Measurements from ENCODE around the gene PCDHA5.
"Not testable (repeated sequence)": the region's sequence is repeated elsewhere in the genome, so short reads cannot be mapped to it uniquely, and the experiment has no call there.

The PCDHA5 gene

DNA sequence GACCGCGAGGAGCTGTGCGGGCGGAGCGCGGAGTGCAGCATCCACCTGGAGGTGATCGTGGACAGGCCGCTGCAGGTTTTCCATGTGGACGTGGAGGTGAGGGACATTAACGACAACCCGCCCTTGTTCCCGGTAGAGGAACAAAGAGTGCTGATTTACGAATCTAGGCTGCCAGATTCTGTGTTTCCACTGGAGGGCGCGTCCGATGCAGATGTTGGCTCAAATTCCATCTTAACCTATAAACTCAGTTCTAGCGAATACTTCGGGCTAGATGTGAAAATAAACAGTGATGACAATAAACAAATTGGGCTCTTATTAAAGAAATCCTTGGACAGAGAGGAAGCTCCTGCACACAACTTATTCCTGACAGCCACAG is 6.9 kb downstream of the PCDHA5 start:
- TF ChIP-seq POLR2AphosphoS5 (IDR thresholded peaks at IDR 0.05; ENCODE audit: low read depth, low read length) (no peak), POLR2A (IDR thresholded peaks at IDR 0.05; ENCODE audit: low read depth, low read length) (no peak), TAF1 (IDR thresholded peaks at IDR 0.05; ENCODE audit: borderline replicate concordance, low read depth, low read length) (no peak)
- DNase-seq (ENCODE audit: insufficient read length), result no peak
- FAIRE-seq, result no peak

DNA sequence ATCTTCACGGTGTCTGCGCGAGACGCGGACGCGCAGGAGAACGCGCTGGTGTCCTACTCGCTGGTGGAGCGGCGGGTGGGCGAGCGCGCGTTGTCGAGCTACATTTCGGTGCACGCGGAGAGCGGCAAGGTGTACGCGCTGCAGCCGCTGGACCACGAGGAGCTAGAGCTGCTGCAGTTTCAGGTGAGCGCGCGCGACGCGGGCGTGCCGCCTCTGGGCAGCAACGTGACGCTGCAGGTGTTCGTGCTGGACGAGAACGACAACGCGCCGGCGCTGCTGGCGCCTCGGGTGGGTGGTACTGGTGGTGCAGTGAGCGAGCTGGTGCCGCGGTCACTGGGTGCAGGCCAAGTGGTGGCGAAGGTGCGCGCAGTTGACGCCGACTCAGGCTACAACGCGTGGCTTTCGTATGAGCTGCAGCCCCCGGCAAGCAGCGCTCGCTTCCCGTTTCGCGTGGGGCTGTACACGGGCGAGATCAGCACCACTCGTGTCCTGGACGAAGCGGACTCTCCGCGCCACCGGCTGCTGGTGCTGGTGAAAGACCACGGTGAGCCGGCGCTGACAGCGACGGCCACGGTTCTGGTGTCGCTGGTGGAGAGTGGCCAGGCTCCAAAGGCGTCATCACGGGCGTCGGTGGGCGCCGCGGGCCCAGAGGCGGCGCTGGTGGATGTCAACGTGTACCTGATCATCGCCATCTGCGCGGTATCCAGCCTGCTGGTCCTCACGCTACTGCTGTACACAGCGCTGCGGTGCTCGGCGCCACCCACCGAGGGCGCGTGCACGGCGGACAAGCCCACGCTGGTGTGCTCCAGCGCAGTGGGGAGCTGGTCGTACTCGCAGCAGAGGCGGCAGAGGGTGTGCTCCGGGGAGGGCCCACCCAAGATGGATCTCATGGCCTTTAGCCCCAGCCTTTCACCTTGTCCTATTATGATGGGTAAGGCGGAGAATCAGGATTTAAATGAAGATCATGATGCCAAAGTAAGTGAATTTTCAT is 8.4 kb downstream of the PCDHA5 start:
- DNase-seq (ENCODE audit: insufficient read length); FAIRE-seq: not testable (repeated sequence)

DNA sequence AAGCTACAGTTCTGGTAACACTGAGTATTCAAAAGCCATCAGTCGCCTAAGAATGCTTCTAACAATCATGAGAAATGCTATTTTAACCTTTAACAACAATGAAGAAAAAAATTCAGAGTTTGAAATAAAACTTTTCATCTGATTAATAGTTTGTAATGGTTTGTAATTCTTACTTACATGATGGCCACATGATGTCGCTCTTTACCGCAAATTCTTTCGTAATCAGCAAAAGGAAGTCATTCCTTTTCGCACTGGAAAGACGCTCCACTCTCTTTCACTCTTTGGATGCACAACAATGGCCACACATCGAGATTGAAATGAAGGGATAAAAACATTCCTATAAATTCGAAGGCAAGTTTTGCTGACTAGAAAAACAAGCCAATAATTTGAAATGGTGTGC is 12.6 kb downstream of the PCDHA5 start, which contains the start of gene PCDHA7:
PCDHA7 (plus strand) TSS at position 277 of the 400 bp plus-strand sequence; CDS start at position 392, 115 bp downstream.
- FAIRE-seq (no peak), DNase-seq (ENCODE audit: insufficient read length) (no peak)
- TF ChIP-seq TAF1 (IDR thresholded peaks at IDR 0.05; ENCODE audit: borderline replicate concordance, low read depth, low read length) (no peak), POLR2AphosphoS5 (IDR thresholded peaks at IDR 0.05; ENCODE audit: low read depth, low read length) (no peak), POLR2A (IDR thresholded peaks at IDR 0.05; ENCODE audit: low read depth, low read length) (no peak)

DNA sequence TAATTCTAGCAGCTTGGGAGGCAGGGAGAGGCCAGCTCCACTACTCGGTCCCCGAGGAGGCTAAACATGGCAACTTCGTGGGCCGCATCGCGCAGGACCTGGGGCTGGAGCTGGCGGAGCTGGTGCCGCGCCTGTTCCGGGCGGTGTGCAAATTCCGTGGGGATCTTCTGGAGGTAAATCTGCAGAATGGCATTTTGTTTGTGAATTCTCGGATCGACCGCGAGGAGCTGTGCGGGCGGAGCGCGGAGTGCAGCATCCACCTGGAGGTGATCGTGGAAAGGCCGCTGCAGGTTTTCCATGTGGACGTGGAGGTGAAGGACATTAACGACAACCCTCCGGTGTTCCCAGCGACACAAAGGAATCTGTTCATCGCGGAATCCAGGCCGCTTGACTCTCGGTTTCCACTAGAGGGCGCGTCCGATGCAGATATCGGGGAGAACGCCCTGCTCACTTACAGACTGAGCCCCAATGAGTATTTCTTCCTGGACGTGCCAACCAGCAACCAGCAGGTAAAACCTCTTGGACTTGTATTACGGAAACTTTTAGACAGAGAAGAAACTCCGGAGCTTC is 13.1 kb downstream of the PCDHA5 start:
- not testable (repeated sequence) for FAIRE-seq; DNase-seq (ENCODE audit: insufficient read length)

DNA sequence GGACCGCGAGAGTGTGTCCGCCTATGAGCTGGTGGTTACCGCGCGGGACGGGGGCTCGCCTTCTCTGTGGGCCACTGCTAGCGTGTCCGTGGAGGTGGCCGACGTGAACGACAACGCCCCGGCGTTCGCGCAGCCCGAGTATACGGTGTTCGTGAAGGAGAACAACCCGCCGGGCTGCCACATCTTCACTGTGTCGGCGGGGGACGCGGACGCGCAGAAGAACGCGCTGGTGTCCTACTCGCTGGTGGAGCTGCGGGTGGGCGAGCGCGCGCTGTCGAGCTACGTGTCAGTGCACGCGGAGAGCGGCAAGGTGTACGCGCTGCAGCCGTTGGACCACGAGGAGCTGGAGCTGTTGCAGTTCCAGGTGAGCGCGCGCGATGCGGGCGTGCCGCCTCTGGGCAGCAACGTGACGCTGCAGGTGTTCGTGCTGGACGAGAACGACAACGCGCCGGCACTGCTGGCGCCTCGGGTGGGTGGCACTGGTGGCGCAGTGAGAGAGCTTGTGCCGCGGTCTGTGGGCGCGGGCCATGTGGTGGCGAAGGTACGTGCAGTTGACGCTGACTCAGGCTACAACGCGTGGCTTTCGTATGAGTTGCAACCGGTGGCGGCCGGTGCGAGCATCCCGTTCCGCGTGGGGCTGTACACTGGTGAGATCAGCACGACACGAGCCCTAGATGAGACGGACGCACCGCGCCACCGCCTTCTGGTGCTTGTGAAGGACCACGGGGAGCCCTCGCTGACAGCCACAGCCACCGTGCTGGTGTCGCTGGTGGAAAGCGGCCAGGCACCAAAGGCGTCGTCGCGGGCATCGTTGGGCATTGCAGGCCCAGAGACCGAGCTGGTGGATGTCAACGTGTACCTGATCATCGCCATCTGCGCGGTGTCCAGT is 14.5 kb downstream of the PCDHA5 start:
- TF ChIP-seq TAF1 (IDR thresholded peaks at IDR 0.05; ENCODE audit: borderline replicate concordance, low read depth, low read length), result no peak
- TF ChIP-seq POLR2AphosphoS5 (IDR thresholded peaks at IDR 0.05; ENCODE audit: low read depth, low read length), result no peak
- no peak for TF ChIP-seq POLR2A (IDR thresholded peaks at IDR 0.05; ENCODE audit: low read depth, low read length)
- DNase-seq (ENCODE audit: insufficient read length) (no peak), FAIRE-seq (no peak)

DNA sequence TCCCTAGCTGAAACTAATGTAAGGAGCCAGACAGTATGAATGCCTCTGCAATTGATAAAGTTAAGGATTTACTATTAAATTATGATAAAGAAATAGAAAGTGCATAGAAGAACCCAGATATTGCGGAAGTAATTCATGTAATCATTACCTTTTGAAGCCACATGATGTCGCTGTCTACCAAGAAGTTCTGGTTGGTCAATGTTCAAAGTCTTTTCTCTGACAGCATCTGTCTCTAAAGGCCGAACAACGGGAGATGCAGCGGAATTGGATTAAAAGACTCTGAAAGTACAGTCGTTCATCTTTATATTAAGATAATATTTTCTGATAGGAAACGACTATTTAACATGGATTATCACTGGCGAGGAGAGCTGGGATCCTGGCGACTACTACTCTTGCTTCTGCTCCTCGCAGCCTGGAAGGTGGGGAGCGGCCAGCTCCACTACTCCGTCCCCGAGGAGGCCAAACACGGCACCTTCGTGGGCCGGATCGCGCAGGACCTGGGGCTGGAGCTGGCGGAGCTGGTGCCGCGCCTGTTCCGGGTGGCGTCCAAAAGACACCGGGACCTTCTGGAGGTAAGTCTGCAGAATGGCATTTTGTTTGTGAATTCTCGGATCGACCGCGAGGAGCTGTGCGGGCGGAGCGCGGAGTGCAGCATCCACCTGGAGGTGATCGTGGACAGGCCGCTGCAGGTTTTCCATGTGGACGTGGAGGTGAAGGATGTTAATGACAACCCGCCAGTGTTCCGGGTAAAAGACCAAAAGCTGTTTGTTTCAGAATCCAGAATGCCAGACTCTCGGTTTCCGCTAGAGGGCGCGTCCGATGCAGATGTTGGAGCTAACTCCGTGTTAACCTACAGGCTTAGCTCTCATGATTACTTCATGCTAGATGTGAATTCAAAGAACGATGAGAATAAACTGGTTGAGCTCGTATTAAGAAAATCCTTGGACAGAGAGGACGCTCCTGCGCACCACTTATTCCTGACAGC is 19.9 kb downstream of the PCDHA5 start, which contains the start of gene PCDHA8:
PCDHA8 (plus strand) TSS at position 210 of the 985 bp plus-strand sequence; CDS start at position 345, 135 bp downstream.
- no peak for DNase-seq (ENCODE audit: insufficient read length)
- FAIRE-seq, result no peak

DNA sequence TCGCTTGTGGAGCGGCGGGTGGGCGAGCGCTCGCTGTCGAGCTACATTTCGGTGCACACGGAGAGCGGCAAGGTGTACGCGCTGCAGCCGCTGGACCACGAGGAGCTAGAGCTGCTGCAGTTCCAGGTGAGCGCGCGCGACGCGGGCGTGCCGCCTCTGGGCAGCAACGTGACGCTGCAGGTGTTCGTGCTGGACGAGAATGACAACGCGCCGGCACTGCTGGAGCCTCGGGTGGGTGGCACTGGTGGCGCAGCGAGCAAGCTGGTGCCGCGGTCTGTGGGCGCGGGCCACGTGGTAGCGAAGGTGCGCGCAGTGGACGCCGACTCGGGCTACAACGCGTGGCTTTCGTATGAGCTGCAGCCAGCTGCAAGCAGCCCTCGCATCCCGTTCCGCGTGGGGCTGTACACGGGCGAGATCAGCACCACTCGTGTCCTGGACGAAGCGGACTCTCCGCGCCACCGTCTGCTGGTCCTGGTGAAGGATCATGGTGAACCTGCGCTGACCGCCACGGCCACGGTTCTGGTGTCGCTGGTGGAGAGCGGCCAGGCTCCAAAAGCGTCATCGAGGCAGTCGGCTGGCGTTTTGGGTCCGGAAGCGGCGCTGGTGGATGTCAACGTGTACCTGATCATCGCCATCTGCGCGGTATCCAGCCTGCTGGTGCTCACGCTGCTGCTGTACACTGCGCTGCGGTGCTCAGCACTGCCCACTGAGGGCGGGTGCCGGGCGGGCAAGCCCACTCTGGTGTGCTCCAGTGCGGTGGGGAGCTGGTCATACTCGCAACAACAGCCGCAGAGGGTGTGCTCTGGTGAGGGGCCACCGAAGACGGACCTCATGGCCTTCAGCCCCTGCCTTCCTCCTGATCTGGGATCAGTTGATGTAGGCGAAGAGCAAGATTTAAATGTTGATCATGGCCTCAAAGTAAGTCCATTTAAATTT is 21.7 kb downstream of the PCDHA5 start:
- no peak for TF ChIP-seq POLR2A (IDR thresholded peaks at IDR 0.05; ENCODE audit: low read depth, low read length)
- no peak for TF ChIP-seq TAF1 (IDR thresholded peaks at IDR 0.05; ENCODE audit: borderline replicate concordance, low read depth, low read length)
- TF ChIP-seq POLR2AphosphoS5 (IDR thresholded peaks at IDR 0.05; ENCODE audit: low read depth, low read length), result no peak
- no peak for FAIRE-seq

More for the DNA sequence above, 19.9 kb downstream of the PCDHA5 start, which contains the start of gene PCDHA8:
- TF ChIP-seq POLR2A (IDR thresholded peaks at IDR 0.05; ENCODE audit: low read depth, low read length) (no peak), POLR2AphosphoS5 (IDR thresholded peaks at IDR 0.05; ENCODE audit: low read depth, low read length) (no peak), TAF1 (IDR thresholded peaks at IDR 0.05; ENCODE audit: borderline replicate concordance, low read depth, low read length) (no peak)

DNA sequence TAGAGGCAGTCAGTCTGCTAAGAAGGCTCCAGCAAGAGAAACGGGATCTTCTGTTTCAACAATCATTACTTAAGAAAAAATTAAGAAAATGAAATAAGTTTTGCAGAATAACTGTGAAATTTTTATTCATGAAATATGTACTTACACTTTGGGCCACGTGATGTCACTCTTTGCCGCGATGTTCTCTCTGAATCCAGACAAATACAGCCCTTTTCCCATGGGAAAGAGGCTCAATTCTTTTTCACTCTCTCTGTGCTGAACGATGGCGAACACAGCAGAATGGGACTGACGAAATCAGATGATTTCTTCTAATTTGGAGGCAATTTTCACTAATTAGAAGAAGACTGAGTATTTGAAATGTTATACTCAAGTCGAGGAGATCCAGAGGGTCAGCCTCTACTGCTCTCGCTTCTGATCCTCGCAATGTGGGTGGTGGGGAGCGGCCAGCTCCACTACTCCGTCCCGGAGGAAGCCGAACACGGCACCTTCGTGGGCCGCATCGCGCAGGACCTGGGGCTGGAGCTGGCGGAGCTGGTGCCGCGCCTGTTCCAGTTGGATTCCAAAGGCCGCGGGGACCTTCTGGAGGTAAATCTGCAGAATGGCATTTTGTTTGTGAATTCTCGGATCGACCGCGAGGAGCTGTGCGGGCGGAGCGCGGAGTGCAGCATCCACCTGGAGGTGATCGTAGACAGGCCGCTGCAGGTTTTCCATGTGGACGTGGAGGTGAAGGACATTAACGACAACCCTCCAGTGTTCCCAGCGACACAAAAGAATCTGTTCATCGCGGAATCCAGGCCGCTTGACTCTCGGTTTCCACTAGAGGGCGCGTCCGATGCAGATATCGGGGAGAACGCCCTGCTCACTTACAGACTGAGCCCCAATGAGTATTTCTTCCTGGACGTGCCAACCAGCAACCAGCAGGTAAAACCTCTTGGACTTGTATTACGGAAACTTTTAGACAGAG is 27.0 kb downstream of the PCDHA5 start, which contains the start of gene PCDHA9:
PCDHA9 (plus strand) TSS at position 244 of the 964 bp plus-strand sequence; CDS start at position 358, 114 bp downstream.
- DNase-seq (ENCODE audit: insufficient read length); FAIRE-seq: not testable (repeated sequence)

More for the DNA sequence above, 21.7 kb downstream of the PCDHA5 start:
- no peak for DNase-seq (ENCODE audit: insufficient read length)

DNA sequence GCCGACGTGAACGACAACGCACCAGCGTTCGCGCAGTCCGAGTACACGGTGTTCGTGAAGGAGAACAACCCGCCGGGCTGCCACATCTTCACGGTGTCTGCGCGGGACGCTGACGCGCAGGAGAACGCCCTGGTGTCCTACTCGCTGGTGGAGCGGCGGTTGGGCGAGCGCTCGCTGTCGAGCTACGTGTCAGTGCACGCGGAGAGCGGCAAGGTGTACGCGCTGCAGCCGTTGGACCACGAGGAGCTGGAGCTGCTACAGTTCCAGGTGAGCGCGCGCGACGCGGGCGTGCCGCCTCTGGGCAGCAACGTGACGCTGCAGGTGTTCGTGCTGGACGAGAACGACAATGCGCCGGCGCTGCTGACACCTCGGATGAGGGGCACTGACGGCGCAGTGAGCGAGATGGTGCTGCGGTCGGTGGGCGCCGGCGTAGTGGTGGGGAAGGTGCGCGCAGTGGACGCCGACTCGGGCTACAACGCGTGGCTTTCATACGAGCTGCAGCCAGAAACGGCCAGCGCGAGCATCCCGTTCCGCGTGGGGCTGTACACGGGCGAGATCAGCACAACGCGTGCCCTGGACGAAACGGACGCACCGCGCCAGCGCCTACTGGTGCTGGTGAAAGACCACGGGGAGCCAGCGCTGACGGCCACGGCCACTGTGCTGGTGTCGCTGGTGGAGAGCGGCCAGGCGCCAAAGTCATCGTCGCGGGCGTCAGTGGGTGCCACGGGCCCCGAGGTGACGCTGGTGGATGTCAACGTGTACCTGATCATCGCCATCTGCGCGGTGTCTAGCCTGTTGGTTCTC is 28.6 kb downstream of the PCDHA5 start:
- not testable (repeated sequence) for FAIRE-seq

More for the DNA sequence above, 28.6 kb downstream of the PCDHA5 start:
- DNase-seq (ENCODE audit: insufficient read length), result not testable (repeated sequence)

Data from GM12892 (cell line).